Esophagus squamous epithelium (tissue), 4 donors: Measurements from ENCODE around the gene AUTS2.

Experiments
- CTCF ChIP-seq, 6 experiments: fragments of 450-650 bp in 4 of 6; fragments of 200-600 bp in 2 of 6; sonication (generic) in 2 of 6; IDR thresholded peaks; one replicate each; pipeline ENCODE4 v1.5.1; 2016 to 2019; ENCODE audit warnings: antibody characterized with exemption in 6 of 6, mild to moderate bottlenecking in 4 of 6, moderate library complexity in 4 of 6
- POLR2A ChIP-seq, 4 donors: fragments of 450-650 bp; IDR thresholded peaks; one replicate each; pipeline ENCODE4 v1.6.1; 2017; ENCODE audit warnings: antibody characterized with exemption in 4 of 4, mild to moderate bottlenecking in 4 of 4, moderate library complexity in 3 of 4

GRCh38 chr7:69698109-69698825 lies 100.0 kb downstream of the AUTS2 start:
- no peak for TF ChIP-seq CTCF (IDR thresholded peaks at IDR 0.05)
- TF ChIP-seq POLR2A (IDR thresholded peaks at IDR 0.05): no peak
